Smooth muscle cell (in vitro differentiated cells): ENCODE results near the gene ATP2C2. TPM values are rescaled to one million over a fixed set of nuclear protein-coding genes. Genes with fewer than 3 reads are reported as not detected.

Experiments
- DNase-seq: peaks from one replicate; lab custom pipeline; 2025; ENCODE audit not compliant: unreplicated experiment; lab: John Stamatoyannopoulos, UW
- H2AFZ ChIP-seq: fragments of 200-600 bp; sonication (generic); 2 replicates; pipeline ENCODE4 v1.6.0; 2016; ENCODE audit warnings: antibody characterized with exemption, low read depth, mild to moderate bottlenecking
- H3F3A ChIP-seq: fragments of 200-600 bp; sonication (generic); 2 replicates; pipeline ENCODE4 v1.6.0; 2017; ENCODE audit warnings: antibody characterized with exemption, low read depth
- H3K27ac ChIP-seq: fragments of 200-600 bp; sonication (generic); 2 replicates; pipeline ENCODE4 v1.5.1; 2016; ENCODE audit warnings: low read depth, mild to moderate bottlenecking
- H3K27me3 ChIP-seq: fragments of 200-600 bp; sonication (generic); 2 replicates; pipeline ENCODE4 v1.6.1; 2016; ENCODE audit warnings: low read depth, mild to moderate bottlenecking
- H3K36me3 ChIP-seq: fragments of 200-600 bp; sonication (generic); 2 replicates; pipeline ENCODE4 v1.5.1; 2016; ENCODE audit warnings: low read depth
- H3K4me1 ChIP-seq: fragments of 200-600 bp; sonication (generic); 2 replicates; pipeline ENCODE4 v1.5.1; 2016; ENCODE audit warnings: low read depth
- H3K4me2 ChIP-seq: fragments of 200-600 bp; sonication (generic); 2 replicates; pipeline ENCODE4 v1.6.0; 2016; ENCODE audit warnings: mild to moderate bottlenecking
- H3K4me3 ChIP-seq: fragments of 200-600 bp; sonication (generic); 2 replicates; pipeline ENCODE4 v1.5.1; 2016; ENCODE audit warnings: mild to moderate bottlenecking
- H3K79me2 ChIP-seq: fragments of 200-600 bp; sonication (generic); 2 replicates; pipeline ENCODE4 v1.6.0; 2016; ENCODE audit warnings: low read depth, mild to moderate bottlenecking
- H3K9ac ChIP-seq: fragments of 200-600 bp; sonication (generic); 2 replicates; pipeline ENCODE4 v1.6.0; 2016; ENCODE audit warnings: low read depth
- H3K9me3 ChIP-seq: fragments of 200-600 bp; sonication (generic); replicated peaks from 2 replicates; pipeline ENCODE4 v1.5.1; 2016; ENCODE audit warnings: low read depth
- H4K20me1 ChIP-seq: fragments of 200-600 bp; sonication (generic); 2 replicates; pipeline ENCODE4 v1.6.0; 2016; ENCODE audit warnings: low read depth
- CTCF ChIP-seq: fragments of 200-600 bp; sonication (generic); IDR thresholded peaks from 2 replicates; pipeline ENCODE4 v1.5.1; 2017; ENCODE audit warnings: borderline replicate concordance, mild to moderate bottlenecking, antibody characterized with exemption; ENCODE audit not compliant: insufficient read depth, poor library complexity, severe bottlenecking
- WGBS: methylation state at CpG from one replicate; pipeline ENCODE4 v1.1.7; 2016; ENCODE audit warnings: low lambda C conversion rate; 5-methylcytosine and 5-hydroxymethylcytosine counted together
- polyA plus RNA-seq: library from polyadenylated mRNA; unstranded; fragments of >200 nt; fragmentation: Nextera tagmentation; extraction: Ambion mirVana; gene quantifications from 2 replicates; pipeline ENCODE4 v1.2.1, GENCODE V29; 2016
- total RNA-seq: library from RNA; depleted of rRNA; stranded (reverse); fragments of >200 nt; gene quantifications from 2 replicates; pipeline ENCODE4 v1.2.3, GENCODE V29; 2014

The ATP2C2 gene
- total and polyA plus RNA-seq, 2 experiments from 2014 or later: 3.1 to 4.1 TPM

GRCh38 chr16:84481051-84481735 is 112.9 kb downstream of the ATP2C2 start:
- Histone ChIP-seq H3K9me3 (no peaks in the 10 kb centered on the region), H3K27me3 (no peaks in the 10 kb centered on the region), H3K4me3 (no peak overlapping the region), H2AFZ (no peak overlapping the region), H3F3A (peaks cover 14% of the 10 kb centered on the region), H3K4me2 (no peak overlapping the region), H3K79me2 (no peaks in the 10 kb centered on the region), H3K27ac (no peak overlapping the region), H3K9ac (no peak overlapping the region), H4K20me1 (peaks cover 5% of the 10 kb centered on the region), H3K4me1 (no peaks in the 10 kb centered on the region), H3K36me3 (no peaks in the 10 kb centered on the region)
- WGBS: 98% methylated on average over 26 of the region's 26 CpGs
- no peak for TF ChIP-seq CTCF
- DNase-seq: no peak

GRCh38 chr16:84482001-84482891 is 113.9 kb downstream of the ATP2C2 start:
- DNase-seq: no peak
- Histone ChIP-seq H3K27me3 (no peaks in the 10 kb centered on the region), H4K20me1 (peaks cover 5% of the 10 kb centered on the region), H3K4me1 (no peaks in the 10 kb centered on the region), H3K4me3 (no peak overlapping the region), H3F3A (peaks cover 14% of the 10 kb centered on the region), H2AFZ (no peak overlapping the region), H3K27ac (no peak overlapping the region), H3K79me2 (no peaks in the 10 kb centered on the region), H3K4me2 (no peak overlapping the region), H3K36me3 (no peaks in the 10 kb centered on the region), H3K9ac (no peak overlapping the region), H3K9me3 (no peaks in the 10 kb centered on the region)
- 95% methylated on average over 32 of the region's 33 CpGs for WGBS
- TF ChIP-seq CTCF: no peak

- no peak overlapping the region for H3K4me2 ChIP-seq
- H3K79me2 ChIP-seq: no peaks in the 10 kb centered on the region
- no peaks in the 10 kb centered on the region for H3K27me3 ChIP-seq
- no peak overlapping the region for H2AFZ ChIP-seq
- no peak overlapping the region for H3K4me3 ChIP-seq
- H4K20me1 ChIP-seq: no peaks in the 10 kb centered on the region
- H3K9ac ChIP-seq: no peak overlapping the region
- H3K27ac ChIP-seq: no peak overlapping the region
- H3K9me3 ChIP-seq: no peaks in the 10 kb centered on the region
- TF ChIP-seq CTCF: no peak
- WGBS: 97% methylated on average over 25 of the region's 25 CpGs
- peaks cover 6% of the 10 kb centered on the region for H3K36me3 ChIP-seq
- H3F3A ChIP-seq: peaks cover 9% of the 10 kb centered on the region
- no peak for DNase-seq
- no peaks in the 10 kb centered on the region for H3K4me1 ChIP-seq
Measured at GRCh38 chr16:84482951-84483881, 114.9 kb downstream of the ATP2C2 start.
